ENCODE data around the gene RHBDD2.

- no peak for TF ChIP-seq CTCF (IDR thresholded peaks at IDR 0.05; ENCODE audit: low read depth, low read length, missing input control)
- no peak for TF ChIP-seq MAX (IDR thresholded peaks at IDR 0.05)
- TF ChIP-seq RAD21 (IDR thresholded peaks at IDR 0.05) = no peak
- no peak for TF ChIP-seq YY1 (IDR thresholded peaks at IDR 0.05)
- TF ChIP-seq TAF1 (conservative IDR thresholded peaks at IDR 0.05) = no peak
- no peak for TF ChIP-seq REST (IDR thresholded peaks at IDR 0.05)
- TF ChIP-seq RXRA (IDR thresholded peaks at IDR 0.05) = no peak
- TF ChIP-seq SP1 (IDR thresholded peaks at IDR 0.05) = no peak
- no peak for TF ChIP-seq ATF3 (IDR thresholded peaks at IDR 0.05)
- TF ChIP-seq EGR1 (IDR thresholded peaks at IDR 0.05; ENCODE audit: low read depth in 2 of 2) = no peak
Observed at GRCh38 chr7:75847707-75848106, 31.1 kb upstream of the RHBDD2 start.

Data from liver (tissue), 3 donors.